Measurements from ENCODE around the gene HHIPL1.
A peak's percentile ranks its signal among the peaks of the same experiment; 100 is the strongest.

HHIPL1 gene

GRCh38 chr14:99690636-99691035, 45.7 kb downstream of the HHIPL1 start:
- Mint-ChIP-seq H3K9me3 (no peaks in the 10 kb centered on the region), H3K27me3 (peaks cover 35 to 54% of the 10 kb centered on the region in 2 donors), H3K4me3 (no peak overlapping the region), H3K27ac (no peak overlapping the region), H3K4me1 (ENCODE audit: low read depth in 2 of 2) (peaks cover 7 to 12% of the 10 kb centered on the region in 2 donors), H3K36me3 (ENCODE audit: insufficient read depth) (no peaks in the 10 kb centered on the region)
- DNase-seq (no peak), ATAC-seq (replicated peaks) (no peak)

GRCh38 chr14:99691111-99691885, 46.4 kb downstream of the HHIPL1 start:
- peaks cover 35 to 54% of the 10 kb centered on the region in 2 donors for H3K27me3 Mint-ChIP-seq
- ATAC-seq (replicated peaks) = no peak
- DNase-seq = no peak
- H3K4me3 Mint-ChIP-seq = no peak overlapping the region
- no peaks in the 10 kb centered on the region for H3K36me3 Mint-ChIP-seq (ENCODE audit: insufficient read depth)
- no peaks in the 10 kb centered on the region for H3K9me3 Mint-ChIP-seq
- H3K27ac Mint-ChIP-seq = no peak overlapping the region
- peaks cover 7 to 12% of the 10 kb centered on the region in 2 donors for H3K4me1 Mint-ChIP-seq (ENCODE audit: low read depth in 2 of 2)

GRCh38 chr14:99693918-99694317, 49.0 kb downstream of the HHIPL1 start:
- Mint-ChIP-seq H3K9me3 (no peaks in the 10 kb centered on the region), H3K4me1 (ENCODE audit: low read depth in 2 of 2) (peaks cover under 1 to 7% of the 10 kb centered on the region in 2 donors), H3K36me3 (ENCODE audit: insufficient read depth) (no peaks in the 10 kb centered on the region), H3K27ac (no peak overlapping the region), H3K27me3 (peaks cover 27 to 37% of the 10 kb centered on the region in 2 donors), H3K4me3 (no peak overlapping the region)
- DNase-seq (no peak), ATAC-seq (replicated peaks) (no peak)

GRCh38 chr14:99696929-99697328, 52.0 kb downstream of the HHIPL1 start:
- Mint-ChIP-seq H3K9me3 (peaks cover 0 to 2% of the 10 kb centered on the region in 2 donors), H3K27me3 (peaks cover 6 to 8% of the 10 kb centered on the region in 2 donors), H3K36me3 (ENCODE audit: insufficient read depth) (no peaks in the 10 kb centered on the region), H3K27ac (no peak overlapping the region), H3K4me3 (no peak overlapping the region), H3K4me1 (ENCODE audit: low read depth in 2 of 2) (peaks cover 6 to 12% of the 10 kb centered on the region in 2 donors)
- no peak for ATAC-seq (replicated peaks)
- DNase-seq = no peak

- no peak overlapping the region for H3K27ac Mint-ChIP-seq
- H3K9me3 Mint-ChIP-seq = peaks cover 5 to 12% of the 10 kb centered on the region in 2 donors
- ATAC-seq (replicated peaks) (no peak), DNase-seq (no peak)
- no peak overlapping the region for H3K4me3 Mint-ChIP-seq
- H3K4me1 Mint-ChIP-seq (ENCODE audit: low read depth in 2 of 2) = peaks cover 6 to 12% of the 10 kb centered on the region in 2 donors
- no peaks in the 10 kb centered on the region for H3K36me3 Mint-ChIP-seq (ENCODE audit: insufficient read depth)
- peaks cover 6 to 11% of the 10 kb centered on the region in 2 donors for H3K27me3 Mint-ChIP-seq
These were observed 53.3 kb downstream of the HHIPL1 start for GRCh38 chr14:99698236-99698635.

- H3K27ac Mint-ChIP-seq = peak overlapping the region in 1 of 2 donors; percentile 41
- H3K36me3 Mint-ChIP-seq (ENCODE audit: insufficient read depth) = no peaks in the 10 kb centered on the region
- DNase-seq (no peak), ATAC-seq (replicated peaks) (no peak)
- H3K27me3 Mint-ChIP-seq = peaks cover 9 to 15% of the 10 kb centered on the region in 2 donors
- peak overlapping the region in 1 of 2 donors; percentile 51 for H3K4me3 Mint-ChIP-seq
- H3K4me1 Mint-ChIP-seq (ENCODE audit: low read depth in 2 of 2) = peaks cover 6 to 12% of the 10 kb centered on the region in 2 donors
- H3K9me3 Mint-ChIP-seq = peaks cover 9 to 16% of the 10 kb centered on the region in 2 donors
These were observed 53.7 kb downstream of the HHIPL1 start for GRCh38 chr14:99698642-99699041.

- H3K4me1 Mint-ChIP-seq (ENCODE audit: low read depth in 2 of 2) = peaks cover 6 to 12% of the 10 kb centered on the region in 2 donors
- DNase-seq (no peak), ATAC-seq (replicated peaks) (peak; percentile 29)
- H3K4me3 Mint-ChIP-seq = peak overlapping the region in 1 of 2 donors; percentile 51
- H3K27ac Mint-ChIP-seq = peak overlapping the region in 1 of 2 donors; percentile 41
- H3K27me3 Mint-ChIP-seq = peaks cover 11 to 19% of the 10 kb centered on the region in 2 donors
- H3K36me3 Mint-ChIP-seq (ENCODE audit: insufficient read depth) = no peaks in the 10 kb centered on the region
- peaks cover 9 to 18% of the 10 kb centered on the region in 2 donors for H3K9me3 Mint-ChIP-seq
These were observed 54.3 kb downstream of the HHIPL1 start for GRCh38 chr14:99699085-99699760.

- ATAC-seq (replicated peaks) = no peak
- H3K4me3 Mint-ChIP-seq = no peak overlapping the region
- H3K4me1 Mint-ChIP-seq (ENCODE audit: low read depth in 2 of 2) = peaks cover 6 to 12% of the 10 kb centered on the region in 2 donors
These were observed 54.9 kb downstream of the HHIPL1 start for GRCh38 chr14:99699861-99700260.

GRCh38 chr14:99700379-99700778, 55.5 kb downstream of the HHIPL1 start:
- H3K4me1 Mint-ChIP-seq (ENCODE audit: low read depth in 2 of 2) = peaks cover 6 to 12% of the 10 kb centered on the region in 2 donors
- no peak overlapping the region for H3K4me3 Mint-ChIP-seq
- H3K9me3 Mint-ChIP-seq = peaks cover 9 to 18% of the 10 kb centered on the region in 2 donors
- DNase-seq (no peak), ATAC-seq (replicated peaks) (no peak)
- H3K27ac Mint-ChIP-seq = no peak overlapping the region
- H3K36me3 Mint-ChIP-seq (ENCODE audit: insufficient read depth) = no peaks in the 10 kb centered on the region
- peaks cover 18 to 27% of the 10 kb centered on the region in 2 donors for H3K27me3 Mint-ChIP-seq

More at GRCh38 chr14:99699861-99700260, 54.9 kb downstream of the HHIPL1 start:
- Mint-ChIP-seq H3K9me3 (peaks cover 9 to 18% of the 10 kb centered on the region in 2 donors), H3K27ac (no peak overlapping the region), H3K36me3 (ENCODE audit: insufficient read depth) (no peaks in the 10 kb centered on the region), H3K27me3 (peaks cover 17 to 26% of the 10 kb centered on the region in 2 donors)
- no peak for DNase-seq

- peaks cover 18 to 31% of the 10 kb centered on the region in 2 donors for H3K27me3 Mint-ChIP-seq
- ATAC-seq (replicated peaks) = no peak
- H3K36me3 Mint-ChIP-seq (ENCODE audit: insufficient read depth) = no peaks in the 10 kb centered on the region
- no peak for DNase-seq
- peaks cover 9 to 18% of the 10 kb centered on the region in 2 donors for H3K9me3 Mint-ChIP-seq
- peaks cover 6 to 12% of the 10 kb centered on the region in 2 donors for H3K4me1 Mint-ChIP-seq (ENCODE audit: low read depth in 2 of 2)
- no peak overlapping the region for H3K4me3 Mint-ChIP-seq
- H3K27ac Mint-ChIP-seq = no peak overlapping the region
These were observed 56.3 kb downstream of the HHIPL1 start for GRCh38 chr14:99701260-99701659.

GRCh38 chr14:99702115-99702514, 57.2 kb downstream of the HHIPL1 start:
- Mint-ChIP-seq H3K4me3 (no peak overlapping the region), H3K4me1 (ENCODE audit: low read depth in 2 of 2) (peaks cover 6 to 12% of the 10 kb centered on the region in 2 donors), H3K9me3 (peaks cover 9 to 18% of the 10 kb centered on the region in 2 donors), H3K36me3 (ENCODE audit: insufficient read depth) (no peaks in the 10 kb centered on the region), H3K27me3 (peaks cover 18 to 40% of the 10 kb centered on the region in 2 donors), H3K27ac (no peak overlapping the region)
- ATAC-seq (replicated peaks) = no peak
- no peak for DNase-seq

GRCh38 chr14:99703381-99703780, 58.5 kb downstream of the HHIPL1 start:
- ATAC-seq (replicated peaks) (no peak), DNase-seq (no peak)
- H3K27ac Mint-ChIP-seq = no peak overlapping the region
- peaks cover 14 to 37% of the 10 kb centered on the region in 2 donors for H3K27me3 Mint-ChIP-seq
- no peaks in the 10 kb centered on the region for H3K36me3 Mint-ChIP-seq (ENCODE audit: insufficient read depth)
- no peak overlapping the region for H3K4me3 Mint-ChIP-seq
- peaks cover 6 to 9% of the 10 kb centered on the region in 2 donors for H3K4me1 Mint-ChIP-seq (ENCODE audit: low read depth in 2 of 2)
- H3K9me3 Mint-ChIP-seq = peaks cover 9 to 18% of the 10 kb centered on the region in 2 donors

- Mint-ChIP-seq H3K27me3 (peaks cover 18 to 34% of the 10 kb centered on the region in 2 donors), H3K27ac (no peak overlapping the region), H3K4me3 (no peak overlapping the region), H3K36me3 (ENCODE audit: insufficient read depth) (no peaks in the 10 kb centered on the region), H3K9me3 (peaks cover 9 to 18% of the 10 kb centered on the region in 2 donors), H3K4me1 (ENCODE audit: low read depth in 2 of 2) (peaks cover 3 to 4% of the 10 kb centered on the region in 2 donors)
- no peak for DNase-seq
- ATAC-seq (replicated peaks) = no peak
These were observed 59.1 kb downstream of the HHIPL1 start for GRCh38 chr14:99704037-99704436.
